ENCODE results near the gene P2RY13.

P2RY13 gene

GRCh38 chr3:151283387-151283786, 46.0 kb downstream of the P2RY13 start:
- H3K4me3 ChIP-seq (ENCODE audit: low read length) = no peak overlapping the region
- TF ChIP-seq, protein P1, sequence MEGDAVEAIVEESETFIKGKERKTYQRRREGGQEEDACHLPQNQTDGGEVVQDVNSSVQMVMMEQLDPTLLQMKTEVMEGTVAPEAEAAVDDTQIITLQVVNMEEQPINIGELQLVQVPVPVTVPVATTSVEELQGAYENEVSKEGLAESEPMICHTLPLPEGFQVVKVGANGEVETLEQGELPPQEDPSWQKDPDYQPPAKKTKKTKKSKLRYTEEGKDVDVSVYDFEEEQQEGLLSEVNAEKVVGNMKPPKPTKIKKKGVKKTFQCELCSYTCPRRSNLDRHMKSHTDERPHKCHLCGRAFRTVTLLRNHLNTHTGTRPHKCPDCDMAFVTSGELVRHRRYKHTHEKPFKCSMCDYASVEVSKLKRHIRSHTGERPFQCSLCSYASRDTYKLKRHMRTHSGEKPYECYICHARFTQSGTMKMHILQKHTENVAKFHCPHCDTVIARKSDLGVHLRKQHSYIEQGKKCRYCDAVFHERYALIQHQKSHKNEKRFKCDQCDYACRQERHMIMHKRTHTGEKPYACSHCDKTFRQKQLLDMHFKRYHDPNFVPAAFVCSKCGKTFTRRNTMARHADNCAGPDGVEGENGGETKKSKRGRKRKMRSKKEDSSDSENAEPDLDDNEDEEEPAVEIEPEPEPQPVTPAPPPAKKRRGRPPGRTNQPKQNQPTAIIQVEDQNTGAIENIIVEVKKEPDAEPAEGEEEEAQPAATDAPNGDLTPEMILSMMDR (conservative IDR thresholded peaks at IDR 0.05; ENCODE audit: low read depth, low read length) = no peak
- no peak for DNase-seq (ENCODE audit: low read depth)

DNA sequence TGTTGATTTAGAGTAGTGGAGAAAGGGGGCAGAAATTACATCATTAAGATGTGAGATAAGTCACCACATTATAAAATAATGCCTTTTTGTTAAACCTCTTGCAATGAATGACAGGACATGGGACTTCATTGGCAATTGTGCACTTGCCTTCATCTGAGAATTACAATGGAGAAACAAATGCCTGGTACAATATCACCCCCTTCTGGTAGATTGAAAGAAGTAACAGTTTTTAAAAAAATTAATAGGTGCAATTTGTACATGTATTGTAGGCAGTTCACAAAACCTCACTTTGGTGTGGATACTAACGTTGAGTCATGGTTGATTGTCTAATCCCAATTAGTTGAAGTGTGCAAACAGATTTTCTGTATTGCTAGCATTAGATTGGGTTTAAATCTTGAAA, 46.4 kb downstream of the P2RY13 start:
- DNase-seq (ENCODE audit: low read depth) = no peak

GRCh38 chr3:151281671-151282324, 47.6 kb downstream of the P2RY13 start:
- no peak for DNase-seq (ENCODE audit: low read depth)
- no peak overlapping the region for H3K4me3 ChIP-seq (ENCODE audit: low read length)
- TF ChIP-seq, protein P1 (conservative IDR thresholded peaks at IDR 0.05; ENCODE audit: low read depth, low read length) = no peak

More for the DNA sequence above, 46.4 kb downstream of the P2RY13 start:
- H3K4me3 ChIP-seq (ENCODE audit: low read length) = no peak overlapping the region
- TF ChIP-seq, protein P1 (conservative IDR thresholded peaks at IDR 0.05; ENCODE audit: low read depth, low read length) = peak; percentile 59

GRCh38 chr3:151278230-151278629, 51.1 kb downstream of the P2RY13 start, which contains the start of gene P2RY14:
Gene P2RY14 (minus strand): TSS chr3:151278542. CDS start chr3:151214316, 64,226 bp downstream.
- no peak for DNase-seq (ENCODE audit: low read depth)
- TF ChIP-seq, protein P1 (conservative IDR thresholded peaks at IDR 0.05; ENCODE audit: low read depth, low read length) = no peak
- H3K4me3 ChIP-seq (ENCODE audit: low read length) = no peak within 1 kb of the TSS

DNA sequence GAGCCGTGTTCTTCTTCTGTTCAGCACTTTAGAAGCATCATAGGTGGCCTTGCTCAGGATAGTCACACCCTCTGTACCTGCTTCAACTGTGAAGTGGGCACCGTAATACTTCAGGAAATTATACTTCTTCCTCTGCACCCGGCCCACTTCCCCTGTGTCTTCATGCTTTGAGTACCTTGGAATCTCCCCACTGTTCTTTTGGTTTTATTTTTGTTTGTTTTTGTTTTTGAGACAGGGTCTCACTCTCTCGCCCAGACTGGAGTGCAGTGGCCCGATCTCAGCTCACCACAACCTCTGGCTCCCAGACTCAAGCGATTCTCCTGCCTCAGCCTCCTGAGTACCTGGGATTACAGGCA, 52.7 kb downstream of the P2RY13 start:
- no peak overlapping the region for H3K4me3 ChIP-seq (ENCODE audit: low read length)
- TF ChIP-seq, protein P1 (conservative IDR thresholded peaks at IDR 0.05; ENCODE audit: low read depth, low read length) = no peak

More for the DNA sequence above, 52.7 kb downstream of the P2RY13 start:
- no peak for DNase-seq (ENCODE audit: low read depth)

Data from retinal pigment epithelial cell (primary cell).